HepG2 (cell line): ENCODE results near the gene TBX6. TPM values are rescaled to one million over a fixed set of nuclear protein-coding genes. Genes with fewer than 3 reads are reported as not detected.

Experiments used
- CBFB ChIP-seq: sonication (generic); formaldehyde crosslinking; IDR thresholded peaks from 2 replicates; pipeline ENCODE4 v1.4.0; 2020; ENCODE audit warnings: missing genetic modification reagents
- CC2D1A ChIP-seq: sonication (generic); formaldehyde crosslinking; IDR thresholded peaks from 2 replicates; pipeline ENCODE4 v1.8.1; 2023; ENCODE audit warnings: mild to moderate bottlenecking, missing genetic modification reagents
- CSRNP2 ChIP-seq: sonication (generic); formaldehyde crosslinking; conservative IDR thresholded peaks from 2 replicates; pipeline ENCODE4 v1.8.0; 2022; ENCODE audit warnings: low read depth, missing genetic modification reagents
- E2F2 ChIP-seq: sonication (generic); formaldehyde crosslinking; IDR thresholded peaks from 2 replicates; pipeline ENCODE4 v1.4.0; 2020; ENCODE audit warnings: missing genetic modification reagents, borderline replicate concordance
- FOXP1 ChIP-seq, 2 experiments: fragments of 450-650 bp in 1 of 2; IDR thresholded peaks; 2 replicates each; pipeline ENCODE4 v1.6.1; 2017 to 2018; ENCODE audit warnings: antibody characterized with exemption in 1 of 2
- KLF15 ChIP-seq: sonication (generic); formaldehyde crosslinking; IDR thresholded peaks from 2 replicates; pipeline ENCODE4 v1.8.1; 2023; ENCODE audit warnings: borderline replicate concordance, mild to moderate bottlenecking, inconsistent platforms, missing genetic modification reagents, mixed read lengths
- NFIB ChIP-seq: sonication (generic); formaldehyde crosslinking; IDR thresholded peaks from 2 replicates; pipeline ENCODE4 v1.9.0; 2021; ENCODE audit warnings: missing genetic modification reagents, mild to moderate bottlenecking, borderline replicate concordance
- PHF5A ChIP-seq: IDR thresholded peaks from one replicate; pipeline ENCODE4 v1.6.1; 2018; ENCODE audit warnings: low read depth, missing genetic modification reagents; ENCODE audit not compliant: unreplicated experiment
- REST ChIP-seq, 2 experiments: IDR thresholded peaks; 2 replicates each; pipeline ENCODE4 v1.6.1; 2011 to 2012; ENCODE audit warnings: low read length in 2 of 2, borderline replicate concordance in 1 of 2, low read depth in 1 of 2, mild to moderate bottlenecking in 1 of 2, moderate library complexity in 1 of 2
- RFXANK ChIP-seq: IDR thresholded peaks from 2 replicates; pipeline ENCODE4 v1.6.1; 2016
- RORA ChIP-seq: sonication (generic); formaldehyde crosslinking; IDR thresholded peaks from 2 replicates; pipeline ENCODE4 v1.5.0; 2020; ENCODE audit warnings: mild to moderate bottlenecking, missing genetic modification reagents, moderate library complexity
- TCF7L2 ChIP-seq: IDR thresholded peaks from 2 replicates; pipeline ENCODE4 v1.6.1; 2011; ENCODE audit warnings: mild to moderate bottlenecking, low read depth, low read length, moderate library complexity
- TFE3 ChIP-seq: IDR thresholded peaks from 2 replicates; pipeline ENCODE4 v1.6.1; 2016
- ZMYM3 ChIP-seq: sonication (generic); formaldehyde crosslinking; IDR thresholded peaks from 2 replicates; pipeline ENCODE4 v1.5.1; 2020; ENCODE audit warnings: mild to moderate bottlenecking, missing genetic modification reagents
- ZNF382 ChIP-seq: sonication (generic); formaldehyde crosslinking; IDR thresholded peaks from 2 replicates; pipeline ENCODE4 v1.5.0; 2020; ENCODE audit warnings: missing genetic modification reagents, mild to moderate bottlenecking, borderline replicate concordance
- ZNF549 ChIP-seq: sonication (generic); formaldehyde crosslinking; IDR thresholded peaks from 2 replicates; pipeline ENCODE4 v1.5.0; 2020; ENCODE audit warnings: missing genetic modification reagents
- ZNF569 ChIP-seq: sonication (generic); formaldehyde crosslinking; IDR thresholded peaks from 2 replicates; pipeline ENCODE4 v1.5.0; 2020; ENCODE audit warnings: mild to moderate bottlenecking, missing genetic modification reagents, moderate library complexity, borderline replicate concordance
- ZUFSP ChIP-seq: sonication (generic); formaldehyde crosslinking; IDR thresholded peaks from 2 replicates; pipeline ENCODE4 v1.9.0; 2021; ENCODE audit warnings: missing genetic modification reagents, mild to moderate bottlenecking, borderline replicate concordance
- polyA plus RNA-seq, 8 experiments: library from polyadenylated mRNA; depleted of rRNA in 3 of 8; stranded (reverse) in 7 of 8; unstranded in 1 of 8; fragments of >200 nt; fragmentation: Illumina TruSeq in 4 of 8; extraction: Trizol in 4 of 8; gene quantifications; 2 replicates each; pipeline versions ENCODE4 v1.2.1 to v1.2.3, GENCODE V29; 2011 to 2016; ENCODE audit warnings: low read depth in 4 of 8, missing spikeins in 1 of 8, mixed read lengths in 1 of 8; ENCODE audit not compliant: insufficient read depth in 1 of 8
- total RNA-seq, 5 experiments: library from RNA; depleted of rRNA; stranded (reverse); fragments of >200 nt; fragmentation: Illumina TruSeq; extraction: Trizol; gene quantifications; 2 replicates each; pipeline ENCODE4 v1.2.3, GENCODE V29; 2016; ENCODE audit warnings: low read depth in 1 of 5

The TBX6 gene
- total and polyA plus RNA-seq, 2 of the 13 experiments (the other 11 are each of a cell fraction or from before 2014, with no cell fraction given) = 0.24 to 0.42 TPM

- TF ChIP-seq CSRNP2 (CRISPR knock-in tag) (no peak), KLF15 (CRISPR knock-in tag) (no peak), ZNF382 (CRISPR knock-in tag) (no peak), ZMYM3 (peak; percentile 99), RORA (CRISPR knock-in tag) (no peak), ZUFSP (CRISPR knock-in tag) (no peak), CBFB (peak; percentile 16; the same call in 1 of the 2 replicates), E2F2 (CRISPR knock-in tag) (peak; percentile 23; the same call in 1 of the 2 replicates), ZNF569 (CRISPR knock-in tag) (no peak), PHF5A (CRISPR knock-in tag) (no peak), FOXP1 (IDR thresholded peaks at IDR 0.05) (no peak), FOXP1 (CRISPR knock-in tag; IDR thresholded peaks at IDR 0.05) (no peak), TFE3 (CRISPR knock-in tag) (peak; percentile 79; the same call in 1 of the 2 replicates), CC2D1A (CRISPR knock-in tag) (no peak), RFXANK (CRISPR knock-in tag) (no peak), NFIB (no peak), TCF7L2 (no peak), ZNF549 (CRISPR knock-in tag) (no peak), REST (IDR thresholded peaks at IDR 0.05; ENCODE audit: borderline replicate concordance in 1 of 2, low read depth in 1 of 2, low read length in 2 of 2) (no peak)
Observed at GRCh38 chr16:30112197-30113030, 20.7 kb upstream of the TBX6 start (continued).
